Prostate gland (tissue), 2 donors: ENCODE data around the gene ATP12A. TPM values are rescaled to one million over a fixed set of nuclear protein-coding genes. Genes with fewer than 3 reads are reported as not detected.

Experiments used
- DNase-seq: peaks from one replicate; pipeline ENCODE4 v3.0.0-alpha.2; 2019; ENCODE audit warnings: low spot score
- H3K27ac ChIP-seq, 2 donors: fragments of 200-600 bp; sonication (generic); 2 replicates each; pipeline ENCODE4 v1.5.1; 2017 to 2019
- H3K27me3 ChIP-seq: fragments of 200-600 bp; sonication (generic); replicated peaks from 2 replicates; pipeline ENCODE4 v1.5.1; 2019; ENCODE audit not compliant: insufficient read depth
- H3K36me3 ChIP-seq, 2 donors: fragments of 200-600 bp; sonication (generic); 1 replicate in 1 of 2; 2 replicates in 1 of 2; pipeline versions ENCODE4 v1.5.1 to v1.8.1; 2017 to 2019
- H3K4me1 ChIP-seq: fragments of 200-600 bp; sonication (generic); replicated peaks from 2 replicates; pipeline ENCODE4 v1.5.1; 2019
- H3K4me3 ChIP-seq, 2 donors: fragments of 200-600 bp; sonication (generic); 2 replicates each; pipeline ENCODE4 v1.5.1; 2017 to 2019
- H3K9me3 ChIP-seq: fragments of 200-600 bp; sonication (generic); 2 replicates; pipeline ENCODE4 v1.5.1; 2017
- POLR2A ChIP-seq: fragments of 450-650 bp; IDR thresholded peaks from one replicate; pipeline ENCODE4 v1.6.1; 2016; ENCODE audit warnings: antibody characterized with exemption, mild to moderate bottlenecking
- POLR2AphosphoS5 ChIP-seq: sonication (generic); formaldehyde crosslinking; IDR thresholded peaks from one replicate; pipeline ENCODE4 v1.6.1; 2017; ENCODE audit warnings: antibody characterized with exemption
- WGBS: methylation state at CpG from one replicate; pipeline ENCODE4 v1.1.5; 2018; 5-methylcytosine and 5-hydroxymethylcytosine counted together
- intact Hi-C: fragments of 100-400 bp; cut with DNase I; formaldehyde crosslinking; loops from one replicate; pipeline ENCODE4 v1.14.2; 2022
- total RNA-seq, 2 donors: library from RNA; depleted of rRNA; stranded (reverse); fragments of >200 nt; gene quantifications; one replicate each; pipeline ENCODE4 v1.1.0, GENCODE V29; 2016
- TF ChIP-seq, protein P1 (sequence below), 4 experiments: fragments of 200-600 bp in 2 of 4; fragments of 450-650 bp in 2 of 4; sonication (generic) in 2 of 4; IDR thresholded peaks; 1 replicate in 3 of 4; 2 replicates in 1 of 4; pipeline ENCODE4 v1.5.1; 2016 to 2019; ENCODE audit warnings: antibody characterized with exemption in 4 of 4, mild to moderate bottlenecking in 2 of 4, moderate library complexity in 2 of 4

ATP12A gene
- total RNA-seq, 2 donors from 2014 or later = 0.09 to 0.91 TPM

DNA sequence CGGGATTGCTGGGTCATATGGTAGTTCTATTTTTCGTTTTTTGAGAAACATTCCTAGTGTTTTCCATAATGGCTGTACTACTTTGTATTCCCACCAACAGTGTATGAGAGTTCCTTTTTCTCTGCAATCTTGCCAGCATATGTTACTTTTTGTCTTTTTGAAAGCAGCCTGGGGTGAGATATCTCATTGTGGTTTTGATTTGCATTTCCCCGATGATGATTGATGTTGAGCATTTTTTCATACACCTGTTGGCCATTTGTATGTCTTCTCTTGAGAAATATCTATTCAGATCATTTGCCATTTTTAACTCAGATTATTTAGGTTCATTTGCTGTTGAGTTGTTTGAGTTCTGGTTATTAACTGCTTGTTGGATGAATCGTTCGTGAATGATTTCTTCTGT is 18.5 kb upstream of the ATP12A start:
- Histone ChIP-seq H3K36me3 (no peaks in the 10 kb centered on the region), H3K4me1 (no peaks in the 10 kb centered on the region), H3K27me3 (no peaks in the 10 kb centered on the region), H3K27ac (no peak overlapping the region), H3K9me3 (no peaks in the 10 kb centered on the region), H3K4me3 (no peak overlapping the region)
- 77% methylated on average over 5 of the region's 5 CpGs for WGBS
- intact Hi-C loops = no loop called here
- TF ChIP-seq POLR2AphosphoS5 (no peak), POLR2A (no peak)
- TF ChIP-seq, protein P1, sequence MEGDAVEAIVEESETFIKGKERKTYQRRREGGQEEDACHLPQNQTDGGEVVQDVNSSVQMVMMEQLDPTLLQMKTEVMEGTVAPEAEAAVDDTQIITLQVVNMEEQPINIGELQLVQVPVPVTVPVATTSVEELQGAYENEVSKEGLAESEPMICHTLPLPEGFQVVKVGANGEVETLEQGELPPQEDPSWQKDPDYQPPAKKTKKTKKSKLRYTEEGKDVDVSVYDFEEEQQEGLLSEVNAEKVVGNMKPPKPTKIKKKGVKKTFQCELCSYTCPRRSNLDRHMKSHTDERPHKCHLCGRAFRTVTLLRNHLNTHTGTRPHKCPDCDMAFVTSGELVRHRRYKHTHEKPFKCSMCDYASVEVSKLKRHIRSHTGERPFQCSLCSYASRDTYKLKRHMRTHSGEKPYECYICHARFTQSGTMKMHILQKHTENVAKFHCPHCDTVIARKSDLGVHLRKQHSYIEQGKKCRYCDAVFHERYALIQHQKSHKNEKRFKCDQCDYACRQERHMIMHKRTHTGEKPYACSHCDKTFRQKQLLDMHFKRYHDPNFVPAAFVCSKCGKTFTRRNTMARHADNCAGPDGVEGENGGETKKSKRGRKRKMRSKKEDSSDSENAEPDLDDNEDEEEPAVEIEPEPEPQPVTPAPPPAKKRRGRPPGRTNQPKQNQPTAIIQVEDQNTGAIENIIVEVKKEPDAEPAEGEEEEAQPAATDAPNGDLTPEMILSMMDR (IDR thresholded peaks at IDR 0.05) = no peak
- no peak for DNase-seq

DNA sequence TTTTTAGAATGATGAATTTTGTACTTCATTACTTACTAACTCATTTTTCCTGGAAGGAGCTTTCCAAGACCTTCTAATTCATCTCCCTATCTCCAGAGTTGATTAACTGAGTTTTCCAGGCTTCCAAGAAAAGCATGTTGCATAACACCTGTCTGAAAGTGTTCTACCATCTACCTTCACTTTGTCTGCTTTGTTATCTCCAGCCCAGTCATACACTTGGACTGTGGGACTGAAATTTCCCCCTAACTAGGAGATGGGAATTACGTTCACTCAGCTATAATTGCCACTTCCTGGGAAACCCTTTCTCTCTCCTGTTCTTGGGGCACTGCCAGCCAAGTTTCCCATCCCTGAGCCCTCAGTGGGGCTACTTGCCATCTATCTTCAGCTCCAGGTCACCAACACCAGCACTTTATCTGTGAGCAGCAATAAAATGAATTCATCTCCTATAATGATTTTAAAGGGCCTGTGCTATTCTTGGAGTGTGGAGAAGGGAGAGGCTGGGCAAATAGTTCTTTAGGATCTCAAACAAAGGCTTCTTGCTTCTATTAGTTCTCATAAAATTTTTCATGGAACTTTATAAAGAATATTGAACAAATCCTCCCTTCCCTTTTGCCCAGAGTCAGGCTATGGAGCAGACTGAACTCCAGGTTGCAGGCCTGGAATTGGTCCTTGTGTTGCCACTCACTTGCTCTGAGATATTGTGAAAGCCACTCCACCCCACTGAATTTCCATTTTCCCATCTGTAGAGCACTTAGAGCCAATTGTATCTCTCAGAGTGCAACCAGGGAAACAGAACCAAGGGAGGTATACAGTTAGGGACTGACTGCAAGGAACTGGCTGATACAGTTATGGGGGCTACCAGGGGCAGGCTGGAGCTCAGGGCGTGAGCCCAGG is 17.8 kb upstream of the ATP12A start:
- no peak for DNase-seq
- TF ChIP-seq POLR2A = no peak
- peak; percentile 60 for TF ChIP-seq POLR2AphosphoS5
- TF ChIP-seq, protein P1 (IDR thresholded peaks at IDR 0.05) = no peak
- Histone ChIP-seq H3K27ac (no peak overlapping the region), H3K36me3 (no peaks in the 10 kb centered on the region), H3K9me3 (no peaks in the 10 kb centered on the region), H3K4me1 (no peaks in the 10 kb centered on the region), H3K27me3 (no peaks in the 10 kb centered on the region), H3K4me3 (no peak overlapping the region)
- 82% methylated on average over 2 of the region's 2 CpGs for whole genome bisulfite sequencing
- intact Hi-C loops = no loop called here

DNA sequence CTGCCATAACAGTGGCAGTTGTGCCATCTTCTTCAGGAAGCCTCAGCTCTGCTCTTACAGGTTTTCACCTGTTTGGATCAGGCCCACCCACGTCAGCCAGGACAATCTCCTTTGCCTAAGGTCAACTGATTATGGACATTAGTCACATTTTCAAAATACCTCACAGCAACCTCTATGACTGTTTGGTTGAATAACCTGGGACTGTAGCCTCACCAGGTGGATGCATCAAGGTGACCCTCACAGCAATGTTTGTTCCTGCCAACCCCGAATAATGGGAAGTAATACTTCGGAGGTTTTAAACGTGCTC is 17.2 kb upstream of the ATP12A start:
- H3K4me3 ChIP-seq = no peak overlapping the region
- H3K27ac ChIP-seq = no peak overlapping the region
- TF ChIP-seq, protein P1 (IDR thresholded peaks at IDR 0.05) = no peak
- TF ChIP-seq POLR2A (no peak), POLR2AphosphoS5 (no peak)
- no peak for DNase-seq
- H3K27me3 ChIP-seq = no peaks in the 10 kb centered on the region
- H3K36me3 ChIP-seq = no peaks in the 10 kb centered on the region
- no peaks in the 10 kb centered on the region for H3K9me3 ChIP-seq
- intact Hi-C loops = no loop called here
- 91% methylated on average over 4 of the region's 4 CpGs for WGBS
- no peaks in the 10 kb centered on the region for H3K4me1 ChIP-seq

DNA sequence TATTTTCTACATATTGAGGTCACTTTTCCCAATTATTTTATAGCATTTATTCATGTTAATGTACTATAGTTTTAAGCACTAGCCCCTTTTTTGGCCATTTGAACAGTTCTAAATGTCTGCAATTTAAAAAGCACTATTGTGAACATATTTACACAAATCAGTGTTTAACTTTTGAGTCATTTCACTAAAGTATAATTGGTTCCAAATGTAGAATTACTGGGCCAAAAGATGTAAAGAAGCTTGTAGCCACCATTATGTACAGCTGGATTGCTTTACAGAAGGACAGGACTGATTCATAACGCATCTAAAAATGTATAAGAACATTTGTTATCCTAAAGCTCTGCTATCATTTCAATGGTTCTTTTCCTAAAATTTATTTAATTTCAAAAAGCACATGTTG is 16.6 kb upstream of the ATP12A start:
- intact Hi-C loops = no loop called here
- no peaks in the 10 kb centered on the region for H3K36me3 ChIP-seq
- TF ChIP-seq POLR2A = no peak
- WGBS = 89% methylated on average over 1 of the region's 1 CpG
- no peaks in the 10 kb centered on the region for H3K9me3 ChIP-seq
- no peaks in the 10 kb centered on the region for H3K4me1 ChIP-seq
- DNase-seq = no peak
- H3K4me3 ChIP-seq = no peak overlapping the region
- no peaks in the 10 kb centered on the region for H3K27me3 ChIP-seq
- no peak overlapping the region for H3K27ac ChIP-seq

DNA sequence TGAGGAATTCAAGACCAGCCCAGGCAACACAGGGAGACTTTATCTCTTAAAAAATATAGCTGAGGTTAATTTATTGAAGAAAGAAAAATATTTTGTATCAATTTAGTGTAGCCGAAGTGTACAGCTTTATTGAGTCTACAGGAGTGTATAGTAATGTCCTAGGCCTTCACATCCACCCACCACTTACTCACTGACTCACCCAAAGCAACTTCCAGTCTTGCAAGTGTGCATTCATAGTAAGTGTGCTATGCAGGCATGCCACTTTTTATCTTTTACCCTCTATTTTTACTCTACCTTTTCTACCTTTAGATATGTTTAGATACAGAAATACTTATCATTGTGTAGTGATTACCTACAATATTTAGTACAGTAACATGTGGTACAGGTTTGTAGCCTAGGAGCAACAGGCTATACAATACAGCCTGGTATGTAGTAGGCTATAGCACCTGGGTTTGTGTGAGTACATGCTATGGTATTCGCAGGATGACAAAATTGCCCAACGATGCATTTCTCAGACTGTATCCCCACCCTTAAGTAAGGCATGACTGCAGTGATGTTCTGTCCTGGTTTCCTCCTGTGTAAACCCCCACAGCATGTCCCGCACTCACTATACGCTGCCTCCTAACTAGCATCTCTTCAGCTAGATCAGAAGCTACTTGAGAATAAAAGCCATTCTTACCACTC is 15.3 kb upstream of the ATP12A start:
- no peaks in the 10 kb centered on the region for H3K36me3 ChIP-seq
- H3K4me1 ChIP-seq = no peaks in the 10 kb centered on the region
- H3K27me3 ChIP-seq = no peaks in the 10 kb centered on the region
- H3K27ac ChIP-seq = no peak overlapping the region
- no peak for DNase-seq
- 88% methylated on average over 5 of the region's 5 CpGs for WGBS
- TF ChIP-seq POLR2A (no peak), POLR2AphosphoS5 (no peak)
- TF ChIP-seq, protein P1 (IDR thresholded peaks at IDR 0.05) = no peak
- no peaks in the 10 kb centered on the region for H3K9me3 ChIP-seq
- intact Hi-C loops = no loop called here
- H3K4me3 ChIP-seq = no peak overlapping the region
